ENCODE measurements around the gene TMEM163. TPM values are rescaled to one million over a fixed set of nuclear protein-coding genes. Genes with fewer than 3 reads are reported as not detected.
"Not testable (repeated sequence)": the region's sequence is repeated elsewhere in the genome, so short reads cannot be mapped to it uniquely, and the experiment has no call there.

TMEM163 gene
- total RNA-seq, 2 donors from 2014 or later: 0.26 to 1.3 TPM

GRCh38 chr2:134515137-134515536 lies 203.7 kb downstream of the TMEM163 start:
- no peaks in the 10 kb centered on the region for H3K9me3 Mint-ChIP-seq

GRCh38 chr2:134513465-134513804 lies 205.4 kb downstream of the TMEM163 start:
- Mint-ChIP-seq H3K36me3 (ENCODE audit: low read depth) (no peaks in the 10 kb centered on the region), H3K4me1 (no peaks in the 10 kb centered on the region), H3K27me3 (peaks cover 3% of the 10 kb centered on the region), H3K4me3 (no peak overlapping the region), H3K27ac (no peak overlapping the region), H3K9me3 (no peaks in the 10 kb centered on the region)
- ATAC-seq (replicated peaks): no peak

More at GRCh38 chr2:134515137-134515536, 203.7 kb downstream of the TMEM163 start:
- Mint-ChIP-seq H3K27me3 (peaks cover 6% of the 10 kb centered on the region), H3K27ac (no peak overlapping the region), H3K4me1 (no peaks in the 10 kb centered on the region), H3K4me3 (no peak overlapping the region), H3K36me3 (ENCODE audit: low read depth) (no peaks in the 10 kb centered on the region)
- ATAC-seq (replicated peaks): no peak

- ATAC-seq (replicated peaks): no peak
- Mint-ChIP-seq H3K9me3 (no peaks in the 10 kb centered on the region), H3K4me3 (no peak overlapping the region), H3K27me3 (peaks cover 3% of the 10 kb centered on the region), H3K4me1 (no peaks in the 10 kb centered on the region), H3K36me3 (ENCODE audit: low read depth) (no peaks in the 10 kb centered on the region), H3K27ac (no peak overlapping the region)
Observed at GRCh38 chr2:134512734-134513464, 205.9 kb downstream of the TMEM163 start.

GRCh38 chr2:134508391-134508790 lies 210.4 kb downstream of the TMEM163 start:
- Mint-ChIP-seq H3K36me3 (ENCODE audit: low read depth) (no peaks in the 10 kb centered on the region), H3K4me1 (no peaks in the 10 kb centered on the region), H3K27me3 (no peaks in the 10 kb centered on the region), H3K9me3 (no peaks in the 10 kb centered on the region), H3K4me3 (no peak overlapping the region), H3K27ac (no peak overlapping the region)
- ATAC-seq (replicated peaks): no peak

GRCh38 chr2:134507697-134508096 lies 211.1 kb downstream of the TMEM163 start:
- Mint-ChIP-seq H3K4me1 (no peaks in the 10 kb centered on the region), H3K27me3 (no peaks in the 10 kb centered on the region), H3K9me3 (no peaks in the 10 kb centered on the region), H3K36me3 (ENCODE audit: low read depth) (no peaks in the 10 kb centered on the region), H3K27ac (no peak overlapping the region), H3K4me3 (no peak overlapping the region)
- no peak for ATAC-seq (replicated peaks)

- H3K9me3 Mint-ChIP-seq; ATAC-seq (replicated peaks); H3K36me3 Mint-ChIP-seq (ENCODE audit: low read depth); H3K4me3 Mint-ChIP-seq; H3K4me1 Mint-ChIP-seq; H3K27ac Mint-ChIP-seq; H3K27me3 Mint-ChIP-seq: not testable (repeated sequence)
Observed at GRCh38 chr2:134507159-134507558, 211.6 kb downstream of the TMEM163 start.

- no peaks in the 10 kb centered on the region for H3K9me3 Mint-ChIP-seq
- ATAC-seq (replicated peaks): no peak
- H3K4me3 Mint-ChIP-seq: no peak overlapping the region
- no peak overlapping the region for H3K27ac Mint-ChIP-seq
- no peaks in the 10 kb centered on the region for H3K4me1 Mint-ChIP-seq
- no peaks in the 10 kb centered on the region for H3K36me3 Mint-ChIP-seq (ENCODE audit: low read depth)
- no peaks in the 10 kb centered on the region for H3K27me3 Mint-ChIP-seq
Observed at GRCh38 chr2:134505446-134505845, 213.4 kb downstream of the TMEM163 start.

- H3K27ac Mint-ChIP-seq: no peak overlapping the region
- no peak for ATAC-seq (replicated peaks)
Observed at GRCh38 chr2:134504586-134505336, 214.0 kb downstream of the TMEM163 start.

GRCh38 chr2:134502104-134502503 lies 216.7 kb downstream of the TMEM163 start:
- Mint-ChIP-seq H3K4me1 (no peaks in the 10 kb centered on the region), H3K9me3 (no peaks in the 10 kb centered on the region), H3K4me3 (no peak overlapping the region), H3K27me3 (no peaks in the 10 kb centered on the region), H3K36me3 (ENCODE audit: low read depth) (no peaks in the 10 kb centered on the region), H3K27ac (no peak overlapping the region)
- no peak for ATAC-seq (replicated peaks)

More at GRCh38 chr2:134504586-134505336, 214.0 kb downstream of the TMEM163 start:
- no peaks in the 10 kb centered on the region for H3K9me3 Mint-ChIP-seq
- no peaks in the 10 kb centered on the region for H3K27me3 Mint-ChIP-seq
- H3K4me1 Mint-ChIP-seq: no peaks in the 10 kb centered on the region
- H3K36me3 Mint-ChIP-seq (ENCODE audit: low read depth): no peaks in the 10 kb centered on the region
- H3K4me3 Mint-ChIP-seq: no peak overlapping the region

GRCh38 chr2:134501476-134502091 lies 217.2 kb downstream of the TMEM163 start:
- Mint-ChIP-seq H3K9me3 (no peaks in the 10 kb centered on the region), H3K36me3 (ENCODE audit: low read depth) (no peaks in the 10 kb centered on the region), H3K27ac (no peak overlapping the region), H3K4me3 (no peak overlapping the region), H3K4me1 (no peaks in the 10 kb centered on the region), H3K27me3 (no peaks in the 10 kb centered on the region)
- ATAC-seq (replicated peaks): no peak

- no peak for ATAC-seq (replicated peaks)
- Mint-ChIP-seq H3K4me1 (no peaks in the 10 kb centered on the region), H3K4me3 (no peak overlapping the region), H3K9me3 (no peaks in the 10 kb centered on the region), H3K27me3 (no peaks in the 10 kb centered on the region), H3K27ac (no peak overlapping the region), H3K36me3 (ENCODE audit: low read depth) (no peaks in the 10 kb centered on the region)
Observed at GRCh38 chr2:134500211-134500935, 218.4 kb downstream of the TMEM163 start.

GRCh38 chr2:134499307-134499926 lies 219.4 kb downstream of the TMEM163 start:
- Mint-ChIP-seq H3K36me3 (ENCODE audit: low read depth) (no peaks in the 10 kb centered on the region), H3K27me3 (no peaks in the 10 kb centered on the region), H3K9me3 (no peaks in the 10 kb centered on the region), H3K4me3 (no peak overlapping the region), H3K27ac (no peak overlapping the region), H3K4me1 (no peaks in the 10 kb centered on the region)
- ATAC-seq (replicated peaks): no peak

- no peak overlapping the region for H3K27ac Mint-ChIP-seq
- no peaks in the 10 kb centered on the region for H3K4me1 Mint-ChIP-seq
- no peak overlapping the region for H3K4me3 Mint-ChIP-seq
- H3K36me3 Mint-ChIP-seq (ENCODE audit: low read depth): no peaks in the 10 kb centered on the region
- no peaks in the 10 kb centered on the region for H3K9me3 Mint-ChIP-seq
- ATAC-seq (replicated peaks): no peak
- no peaks in the 10 kb centered on the region for H3K27me3 Mint-ChIP-seq
Observed at GRCh38 chr2:134498654-134499053, 220.1 kb downstream of the TMEM163 start.

GRCh38 chr2:134493797-134494196 lies 225.0 kb downstream of the TMEM163 start:
- Mint-ChIP-seq H3K27me3 (peaks cover 4% of the 10 kb centered on the region), H3K36me3 (ENCODE audit: low read depth) (no peaks in the 10 kb centered on the region)
- no peak for ATAC-seq (replicated peaks)

More at GRCh38 chr2:134493797-134494196, 225.0 kb downstream of the TMEM163 start:
- Mint-ChIP-seq H3K27ac (no peak overlapping the region), H3K4me3 (no peak overlapping the region), H3K4me1 (no peaks in the 10 kb centered on the region), H3K9me3 (no peaks in the 10 kb centered on the region)

Measured in activated T-helper 17 cell treated with anti-CD3 and anti-CD28 coated beads, Interleukin-2, amount 50 U/mL, for 72 hours (primary cell).